PC-9 (cell line): ENCODE measurements around the gene SPATA46. TPM values are rescaled to one million over a fixed set of nuclear protein-coding genes. Genes with fewer than 3 reads are reported as not detected.

Experiments used
- BruUV-seq: library from RNA; stranded (reverse); fragments of 400-500 nt; replicated peaks from 2 replicates; lab custom pipeline; 2021; lab: Mats Ljungman, UMichigan
- CTCF ChIA-PET: fragments of 300-600 bp; sonication (Branson Sonifier 250); formaldehyde crosslinking; loops from one replicate; lab custom pipeline; 2022; ENCODE audit warnings: antibody characterized with exemption; lab: Charles Lee
- POLR2A ChIA-PET: fragments of 300-600 bp; sonication (Branson Sonifier 250); formaldehyde crosslinking; loops from one replicate; lab custom pipeline; 2022; ENCODE audit warnings: antibody characterized with exemption; ENCODE audit not compliant: unreplicated experiment; lab: Charles Lee
- DNase-seq, 2 experiments: peaks; one replicate each; pipeline versions ENCODE4 v3.0.0 to v3.0.0-alpha.2; 2015 to 2022; ENCODE audit warnings: mixed read lengths in 1 of 2
- H2AFZ ChIP-seq: fragments of 200-600 bp; sonication (generic); 2 replicates; pipeline ENCODE4 v1.8.1; 2017; ENCODE audit warnings: antibody characterized with exemption
- H3F3A ChIP-seq: fragments of 200-600 bp; sonication (generic); 2 replicates; pipeline ENCODE4 v1.8.1; 2017; ENCODE audit warnings: antibody characterized with exemption, mild to moderate bottlenecking, low read depth; ENCODE audit not compliant: insufficient read depth
- H3K27ac ChIP-seq: fragments of 200-600 bp; sonication (generic); 2 replicates; pipeline ENCODE4 v1.6.1; 2016; ENCODE audit warnings: mixed run types
- H3K27me3 ChIP-seq: fragments of 200-600 bp; sonication (generic); 2 replicates; pipeline ENCODE4 v1.6.1; 2016; ENCODE audit warnings: low read depth, mixed run types; ENCODE audit not compliant: insufficient read depth
- H3K36me3 ChIP-seq: fragments of 200-600 bp; sonication (generic); 2 replicates; pipeline ENCODE4 v1.6.1; 2016; ENCODE audit warnings: low read depth, mixed run types
- H3K4me1 ChIP-seq: fragments of 200-600 bp; sonication (generic); replicated peaks from 2 replicates; pipeline ENCODE4 v1.6.1; 2016; ENCODE audit warnings: mixed run types; ENCODE audit not compliant: insufficient read depth
- H3K4me2 ChIP-seq: fragments of 200-600 bp; sonication (generic); 2 replicates; pipeline ENCODE4 v1.6.1; 2017; ENCODE audit warnings: mixed run types
- H3K4me3 ChIP-seq: fragments of 200-600 bp; sonication (generic); 2 replicates; pipeline ENCODE4 v1.6.1; 2016; ENCODE audit warnings: mixed run types
- H3K79me2 ChIP-seq: fragments of 200-600 bp; sonication (generic); 2 replicates; pipeline ENCODE4 v1.6.1; 2017; ENCODE audit warnings: low read depth, mixed run types
- H3K9me2 ChIP-seq: fragments of 200-600 bp; sonication (generic); 2 replicates; pipeline ENCODE4 v1.8.1; 2017; ENCODE audit warnings: mild to moderate bottlenecking; ENCODE audit not compliant: insufficient read depth
- H3K9me3 ChIP-seq: fragments of 200-600 bp; sonication (generic); 2 replicates; pipeline ENCODE4 v1.8.1; 2016; ENCODE audit warnings: low read depth; ENCODE audit not compliant: insufficient read depth
- H4K20me1 ChIP-seq: fragments of 200-600 bp; sonication (generic); 2 replicates; pipeline ENCODE4 v1.8.1; 2017; ENCODE audit not compliant: insufficient read depth
- CTCF ChIP-seq: fragments of 200-600 bp; sonication (generic); conservative IDR thresholded peaks from 2 replicates; pipeline ENCODE4 v1.6.1; 2017; ENCODE audit warnings: mixed run types, antibody characterized with exemption, mild to moderate bottlenecking, moderate library complexity
- EZH2 ChIP-seq: fragments of 200-600 bp; sonication (generic); IDR thresholded peaks from 2 replicates; pipeline ENCODE4 v1.8.0; 2017; ENCODE audit warnings: antibody characterized with exemption, low read depth
- intact Hi-C: fragments of 100-400 bp; cut with micrococcal nuclease; formaldehyde crosslinking; loops from one replicate; pipeline ENCODE4 v1.10.0; 2022; ENCODE audit not compliant: unreplicated experiment
- total RNA-seq: library from RNA; stranded (reverse); gene quantifications from 2 replicates; pipeline ENCODE4 v1.2.3, GENCODE V29; 2021

The SPATA46 gene
- total RNA-seq, 1 experiment from 2014 or later = not detected

GRCh38 chr1:162407539-162407938, 30.9 kb upstream of the SPATA46 start:
- CTCF ChIA-PET = no interaction called here

GRCh38 chr1:162406811-162407210, 30.2 kb upstream of the SPATA46 start:
- intact Hi-C loops = no loop called here
- no peak overlapping the region for H3K4me2 ChIP-seq
- TF ChIP-seq CTCF (no peak), EZH2 (no peak)
- no peak overlapping the region for H3K4me3 ChIP-seq
- H4K20me1 ChIP-seq = no peaks in the 10 kb centered on the region
- no peaks in the 10 kb centered on the region for H3K79me2 ChIP-seq
- H3K9me3 ChIP-seq = no peaks in the 10 kb centered on the region; the same call in 1 of the 2 replicates
- no peaks in the 10 kb centered on the region for H3F3A ChIP-seq
- no peak overlapping the region for H2AFZ ChIP-seq
- BruUV-seq = no TSS peak
- H3K9me2 ChIP-seq = no peaks in the 10 kb centered on the region; the same call in 1 of the 2 replicates
- POLR2A ChIA-PET = interaction anchor here (0.6 kb wide), 1 partner anchor 17 kb away, joined by 3 read pairs; no protein-coding TSS in a partner anchor
- no peak overlapping the region for H3K27ac ChIP-seq
- no peak for DNase-seq
- no peaks in the 10 kb centered on the region for H3K36me3 ChIP-seq
- CTCF ChIA-PET = no interaction called here
- no peaks in the 10 kb centered on the region for H3K27me3 ChIP-seq
- H3K4me1 ChIP-seq = peaks cover 9% of the 10 kb centered on the region; the same call in 1 of the 2 replicates

More at GRCh38 chr1:162407539-162407938, 30.9 kb upstream of the SPATA46 start:
- Histone ChIP-seq H3K27me3 (no peaks in the 10 kb centered on the region), H3K4me1 (peaks cover 9% of the 10 kb centered on the region; the same call in 1 of the 2 replicates), H3K9me3 (no peaks in the 10 kb centered on the region; the same call in 1 of the 2 replicates), H3K79me2 (no peaks in the 10 kb centered on the region), H3K36me3 (no peaks in the 10 kb centered on the region), H3K4me2 (no peak overlapping the region), H3K4me3 (no peak overlapping the region), H3K9me2 (no peaks in the 10 kb centered on the region; the same call in 1 of the 2 replicates), H2AFZ (no peak overlapping the region), H3F3A (no peaks in the 10 kb centered on the region), H3K27ac (no peak overlapping the region), H4K20me1 (no peaks in the 10 kb centered on the region)
- no peak for TF ChIP-seq EZH2
- TF ChIP-seq CTCF = no peak
- intact Hi-C loops = no loop called here
- POLR2A ChIA-PET = interaction anchor here (0.6 kb wide), 1 partner anchor 154 kb away, joined by 9 read pairs; the partner anchor contains the start of gene UAP1
- DNase-seq = no peak
- BruUV-seq = no TSS peak

- Histone ChIP-seq H3K9me2 (no peaks in the 10 kb centered on the region; the same call in 1 of the 2 replicates), H3K4me3 (no peak overlapping the region), H3F3A (no peaks in the 10 kb centered on the region), H3K27ac (no peak overlapping the region), H2AFZ (no peak overlapping the region), H3K9me3 (no peaks in the 10 kb centered on the region; the same call in 1 of the 2 replicates), H3K36me3 (no peaks in the 10 kb centered on the region), H3K4me1 (peaks cover 9% of the 10 kb centered on the region; the same call in 1 of the 2 replicates), H3K27me3 (no peaks in the 10 kb centered on the region), H3K4me2 (0 out of 2 replicates have a peak overlapping the region, but pooled peaks have one; percentile 11), H3K79me2 (no peaks in the 10 kb centered on the region), H4K20me1 (no peaks in the 10 kb centered on the region)
- POLR2A ChIA-PET = no interaction called here
- TF ChIP-seq EZH2 (no peak), CTCF (no peak)
- intact Hi-C loops = no loop called here
- BruUV-seq = no TSS peak
- peak in 1 of 2 experiments; percentile 57 for DNase-seq
- CTCF ChIA-PET = no interaction called here
Measured at GRCh38 chr1:162405800-162406199, 29.1 kb upstream of the SPATA46 start.
